Endothelial cell of umbilical vein (primary cell): ENCODE results near the gene NFATC3. TPM values are rescaled to one million over a fixed set of nuclear protein-coding genes. Genes with fewer than 3 reads are reported as not detected.
"Not testable (repeated sequence)": the region's sequence is repeated elsewhere in the genome, so short reads cannot be mapped to it uniquely, and the experiment has no call there.

Experiments
- BruUV-seq: library from RNA; stranded (reverse); fragments of 400-500 nt; replicated peaks from 2 replicates; lab custom pipeline; 2021; lab: Mats Ljungman, UMichigan
- CTCF ChIA-PET: fragments of 300-600, 350-600 bp; sonication (Branson Sonifier 250); formaldehyde crosslinking; loops from one replicate; lab custom pipeline; 2021; ENCODE audit warnings: antibody characterized with exemption, inconsistent platforms; lab: Charles Lee
- POLR2A ChIA-PET: fragments of 300-600, 350-600 bp; sonication (Branson Sonifier 250); formaldehyde crosslinking; loops from one replicate; lab custom pipeline; 2021; ENCODE audit warnings: antibody characterized with exemption, inconsistent platforms; lab: Charles Lee
- DNase-seq: peaks from one replicate; pipeline ENCODE4 v3.0.0-alpha.2; 2011; ENCODE audit warnings: low read depth, low spot score
- FAIRE-seq: peaks from 2 replicates; lab custom pipeline; 2011; peaks lifted over from hg19 to GRCh38; lab: Jason Lieb, UNC
- H2AFZ ChIP-seq: 2 replicates; pipeline ENCODE4 v1.6.0; 2012; ENCODE audit warnings: low read depth, low read length, control low read depth, inconsistent platforms
- H3K27ac ChIP-seq: 2 replicates; pipeline ENCODE4 v1.5.1; 2011; ENCODE audit warnings: low read depth, mild to moderate bottlenecking, control low read depth, low read length, moderate library complexity; ENCODE audit not compliant: insufficient read depth
- H3K27me3 ChIP-seq, 2 experiments: 2 replicates each; pipeline versions ENCODE4 v1.6.0 to v1.6.1; 2011; ENCODE audit warnings: low read length in 2 of 2, mixed read lengths in 1 of 2; ENCODE audit not compliant: control insufficient read depth in 2 of 2, insufficient read depth in 2 of 2
- H3K36me3 ChIP-seq, 2 experiments: 2 replicates in 1 of 2; 3 replicates in 1 of 2; pipeline ENCODE4 v1.5.1; 2011; ENCODE audit warnings: low read length in 2 of 2, mild to moderate bottlenecking in 1 of 2, moderate library complexity in 1 of 2; ENCODE audit not compliant: control insufficient read depth in 2 of 2, insufficient read depth in 2 of 2; ENCODE audit errors: extremely low read depth in 1 of 2
- H3K4me1 ChIP-seq: 3 replicates; pipeline ENCODE4 v1.5.1; 2011; ENCODE audit warnings: mild to moderate bottlenecking, low read length; ENCODE audit not compliant: control insufficient read depth, insufficient read depth; ENCODE audit errors: extremely low read depth
- H3K4me2 ChIP-seq: 2 replicates; pipeline ENCODE4 v1.6.1; 2011; ENCODE audit warnings: low read length, control low read depth, mixed read lengths; ENCODE audit not compliant: insufficient read depth
- H3K4me3 ChIP-seq, 3 experiments: fragments of 200-600 bp in 1 of 3; sonication (generic), shearing (Covaris generic) in 1 of 3; replicated peaks in 1 of 3; 2 replicates each; pipeline ENCODE4 v1.5.1; 2011 to 2016; ENCODE audit warnings: control low read depth in 3 of 3, low read length in 3 of 3, mild to moderate bottlenecking in 2 of 3, inconsistent platforms in 1 of 3, low read depth in 1 of 3, moderate library complexity in 1 of 3; ENCODE audit not compliant: insufficient read depth in 1 of 3
- H3K79me2 ChIP-seq: 2 replicates; pipeline ENCODE4 v1.6.0; 2012; ENCODE audit warnings: low read length, inconsistent platforms; ENCODE audit not compliant: control insufficient read depth, insufficient read depth
- H3K9ac ChIP-seq: replicated peaks from 2 replicates; pipeline ENCODE3; 2011; ENCODE audit warnings: low read length, control low read depth; ENCODE audit not compliant: insufficient read depth; ENCODE audit errors: extremely low read depth
- H3K9me1 ChIP-seq: replicated peaks from 3 replicates; pipeline ENCODE4 v1.6.0; 2011; ENCODE audit warnings: mild to moderate bottlenecking, low read length; ENCODE audit not compliant: control insufficient read depth, insufficient read depth; ENCODE audit errors: extremely low read depth
- H3K9me3 ChIP-seq: replicated peaks from 2 replicates; pipeline ENCODE4 v1.5.1; 2012; ENCODE audit warnings: low read length, inconsistent platforms; ENCODE audit not compliant: control insufficient read depth, insufficient read depth
- H4K20me1 ChIP-seq: replicated peaks from 2 replicates; pipeline ENCODE3; 2011; ENCODE audit warnings: mild to moderate bottlenecking, low read length; ENCODE audit not compliant: control insufficient read depth, insufficient read depth; ENCODE audit errors: extremely low read depth
- GATA2 ChIP-seq: IDR thresholded peaks from 2 replicates; pipeline ENCODE4 v1.7.0; 2011; ENCODE audit warnings: low read depth, mild to moderate bottlenecking, moderate library complexity, mixed read lengths, low read length; ENCODE audit not compliant: insufficient read length, insufficient read depth
- JUN ChIP-seq: IDR thresholded peaks from 2 replicates; pipeline ENCODE4 v1.6.1; 2011; ENCODE audit warnings: borderline replicate concordance, low read depth; ENCODE audit not compliant: insufficient read length, insufficient read depth
- dilution Hi-C: fragments of 300-500 bp; cut with MboI; formaldehyde crosslinking; loops from one replicate; pipeline ENCODE4 v1.15.0; 2019; ENCODE audit warnings: low sequenced_read_pairs; ENCODE audit not compliant: extremely low pct_ligation_motif_present
- intact Hi-C: fragments of 100-400 bp; cut with micrococcal nuclease; formaldehyde crosslinking; loops from one replicate; pipeline ENCODE4 v1.10.0; 2022
- polyA plus RNA-seq, 4 experiments: library from polyadenylated mRNA; depleted of rRNA in 3 of 4; stranded (reverse) in 3 of 4; unstranded in 1 of 4; fragments of >200 nt; gene quantifications; 2 replicates each; pipeline versions ENCODE4 v1.2.1 to v1.2.3, GENCODE V29; 2011 to 2012; ENCODE audit warnings: missing spikeins in 1 of 4
- total RNA-seq: library from RNA; stranded (reverse); gene quantifications from 2 replicates; pipeline ENCODE4 v1.2.3, GENCODE V29; 2021
- TF ChIP-seq, protein P1 (sequence below), 2 donors: IDR thresholded peaks; 1 replicate in 1 of 2; 2 replicates in 1 of 2; pipeline ENCODE4 v1.5.1; 2011; ENCODE audit warnings: low read length in 2 of 2, mild to moderate bottlenecking in 2 of 2, moderate library complexity in 2 of 2, control low read depth in 1 of 2, inconsistent platforms in 1 of 2, low read depth in 1 of 2; ENCODE audit not compliant: insufficient read depth in 1 of 2; ENCODE audit errors: extremely low read depth in 1 of 2

NFATC3 gene
- total and polyA plus RNA-seq, 2 donors (not counting 3 experiments of a cell fraction or from before 2014, with no cell fraction given): 15.6 to 33.1 TPM

DNA sequence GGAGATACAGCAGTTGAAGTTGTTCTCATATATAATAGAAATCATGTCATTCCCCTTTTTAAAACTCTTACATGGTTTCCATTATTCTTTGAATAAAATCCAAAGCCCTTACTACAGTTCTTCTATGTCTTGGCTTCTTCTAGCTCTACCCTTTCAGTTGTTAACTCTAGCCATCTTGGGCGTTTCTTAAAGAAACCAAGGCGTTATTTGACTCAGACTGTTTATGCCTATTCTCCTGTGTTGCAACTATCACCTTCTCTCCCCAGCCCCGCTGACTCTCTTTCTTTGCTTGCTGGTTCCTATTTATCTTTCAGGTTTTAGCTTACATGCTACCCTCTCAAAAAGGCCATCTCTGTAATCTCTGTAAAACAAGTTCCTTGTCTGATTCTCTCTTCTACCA is 32.7 kb downstream of the NFATC3 start:
- Histone ChIP-seq H4K20me1 (peaks cover 3% of the 10 kb centered on the region), H3K9me1 (peaks cover 2% of the 10 kb centered on the region), H3K27ac (no peak overlapping the region), H3K4me1 (no peaks in the 10 kb centered on the region), H3K4me3 (no peak overlapping the region), H2AFZ (no peak overlapping the region), H3K4me2 (no peak overlapping the region), H3K79me2 (peaks cover 62% of the 10 kb centered on the region), H3K36me3 (no peaks in the 10 kb centered on the region), H3K9me3 (no peaks in the 10 kb centered on the region), H3K9ac (no peak overlapping the region), H3K27me3 (no peaks in the 10 kb centered on the region)
- intact Hi-C loops: no loop called here
- ChIA-PET CTCF (interaction anchor here (1.1 to 1.7 kb wide), 2 partner anchors 9 to 24 kb away, joined by 3 to 8 read pairs; no protein-coding TSS in a partner anchor), POLR2A (no interaction called here)
- DNase-seq (no peak), FAIRE-seq (no peak)
- TF ChIP-seq, protein P1, sequence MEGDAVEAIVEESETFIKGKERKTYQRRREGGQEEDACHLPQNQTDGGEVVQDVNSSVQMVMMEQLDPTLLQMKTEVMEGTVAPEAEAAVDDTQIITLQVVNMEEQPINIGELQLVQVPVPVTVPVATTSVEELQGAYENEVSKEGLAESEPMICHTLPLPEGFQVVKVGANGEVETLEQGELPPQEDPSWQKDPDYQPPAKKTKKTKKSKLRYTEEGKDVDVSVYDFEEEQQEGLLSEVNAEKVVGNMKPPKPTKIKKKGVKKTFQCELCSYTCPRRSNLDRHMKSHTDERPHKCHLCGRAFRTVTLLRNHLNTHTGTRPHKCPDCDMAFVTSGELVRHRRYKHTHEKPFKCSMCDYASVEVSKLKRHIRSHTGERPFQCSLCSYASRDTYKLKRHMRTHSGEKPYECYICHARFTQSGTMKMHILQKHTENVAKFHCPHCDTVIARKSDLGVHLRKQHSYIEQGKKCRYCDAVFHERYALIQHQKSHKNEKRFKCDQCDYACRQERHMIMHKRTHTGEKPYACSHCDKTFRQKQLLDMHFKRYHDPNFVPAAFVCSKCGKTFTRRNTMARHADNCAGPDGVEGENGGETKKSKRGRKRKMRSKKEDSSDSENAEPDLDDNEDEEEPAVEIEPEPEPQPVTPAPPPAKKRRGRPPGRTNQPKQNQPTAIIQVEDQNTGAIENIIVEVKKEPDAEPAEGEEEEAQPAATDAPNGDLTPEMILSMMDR (IDR thresholded peaks at IDR 0.05; ENCODE audit: extremely low read depth in 1 of 2, insufficient read depth in 1 of 2, low read depth in 1 of 2, low read length in 2 of 2): no peak
- no peak for TF ChIP-seq JUN
- TF ChIP-seq GATA2: no peak
- dilution Hi-C loops: no loop called here
- no TSS peak for BruUV-seq

DNA sequence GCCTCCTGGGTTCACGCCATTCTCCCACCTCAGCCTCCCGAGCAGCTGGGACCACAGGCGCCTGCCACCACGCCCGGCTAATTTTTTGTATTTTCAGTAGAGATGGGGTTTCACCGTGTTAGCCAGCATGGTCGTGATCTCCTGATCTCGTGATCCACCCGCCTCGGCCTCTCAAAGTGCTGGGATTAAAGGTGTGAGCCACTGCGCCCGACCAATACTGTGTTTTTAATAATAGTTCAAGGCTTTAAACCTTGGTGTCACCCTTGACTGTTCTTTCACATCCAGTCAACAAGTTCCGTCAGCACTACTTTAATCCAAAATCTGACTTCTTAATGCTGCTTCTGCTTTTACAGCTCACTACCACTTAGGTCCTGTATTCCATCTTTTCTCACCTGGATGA is 33.8 kb downstream of the NFATC3 start:
- CTCF ChIA-PET: interaction anchor here (1.0 to 1.7 kb wide), 3 partner anchors 10 to 302 kb away, joined by 3 to 4 read pairs (median 4); no protein-coding TSS in a partner anchor
- H3K36me3 ChIP-seq, H2AFZ ChIP-seq, H3K27ac ChIP-seq, intact Hi-C loops, FAIRE-seq, H3K9me1 ChIP-seq, H3K9ac ChIP-seq, H3K4me2 ChIP-seq, DNase-seq, BruUV-seq, H3K9me3 ChIP-seq, H4K20me1 ChIP-seq, dilution Hi-C loops, H3K4me3 ChIP-seq, H3K4me1 ChIP-seq, H3K27me3 ChIP-seq: not testable (repeated sequence)
- POLR2A ChIA-PET: interaction anchor here (0.6 kb wide), 1 partner anchor 404 kb away, joined by 3 read pairs; no protein-coding TSS in a partner anchor
- H3K79me2 ChIP-seq: peaks cover 57% of the 10 kb centered on the region

DNA sequence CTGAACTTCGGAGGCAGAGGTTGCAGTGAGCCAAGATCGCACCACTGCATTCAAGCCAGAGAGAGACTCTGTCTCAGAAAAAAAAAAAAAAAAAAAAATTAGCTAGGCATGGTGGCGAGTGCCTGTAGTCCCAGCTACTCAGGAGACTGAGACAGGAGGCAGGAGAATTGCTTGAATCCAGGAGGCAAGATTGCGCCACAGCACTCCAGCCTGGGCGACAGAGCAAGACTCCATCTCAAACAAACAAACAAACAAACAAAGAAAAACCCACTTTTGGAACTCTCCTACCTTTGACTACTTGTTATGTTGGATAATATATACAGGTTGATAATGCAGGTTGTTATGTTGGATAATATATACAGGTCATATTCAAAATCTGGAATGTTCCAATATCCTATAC is 35.3 kb downstream of the NFATC3 start:
- H3K27me3 ChIP-seq, intact Hi-C loops: not testable (repeated sequence)
- H3K79me2 ChIP-seq: peaks cover 49% of the 10 kb centered on the region

More for the DNA sequence above, 35.3 kb downstream of the NFATC3 start:
- H3K9ac ChIP-seq, H3K9me3 ChIP-seq, H3K4me3 ChIP-seq, H3K27ac ChIP-seq, H3K4me1 ChIP-seq, dilution Hi-C loops, BruUV-seq, H3K9me1 ChIP-seq, H3K4me2 ChIP-seq, H3K36me3 ChIP-seq, H2AFZ ChIP-seq, CTCF ChIA-PET, FAIRE-seq, H4K20me1 ChIP-seq, DNase-seq: not testable (repeated sequence)
- POLR2A ChIA-PET: interaction anchor here (0.7 kb wide), 2 partner anchors 24 to 35 kb away, joined by 4 to 6 read pairs; no protein-coding TSS in a partner anchor
